NCI-H446 treated with DMSO at 0.1 percent for 48 hours (cell line): ENCODE results near the gene DDX1.

Experiments used
- DNase-seq: peaks from one replicate; lab custom pipeline; 2025; lab: John Stamatoyannopoulos, UW

The DDX1 gene

GRCh38 chr2:15562354-15563031 is 29.2 kb upstream of the DDX1 start:
- DNase-seq, result no peak

GRCh38 chr2:15563227-15564100 is 28.2 kb upstream of the DDX1 start:
- DNase-seq, result no peak

GRCh38 chr2:15565392-15565791 is 26.3 kb upstream of the DDX1 start:
- no peak for DNase-seq

- no peak for DNase-seq
Measured at GRCh38 chr2:15565994-15566671, 25.5 kb upstream of the DDX1 start.

- no peak for DNase-seq
Measured at GRCh38 chr2:15566912-15567311, 24.8 kb upstream of the DDX1 start.

- no peak for DNase-seq
Measured at GRCh38 chr2:15568874-15569273, 22.8 kb upstream of the DDX1 start.

- no peak for DNase-seq
Measured at GRCh38 chr2:15570104-15570503, 21.6 kb upstream of the DDX1 start.

- no peak for DNase-seq
Measured at GRCh38 chr2:15571729-15572128, 19.9 kb upstream of the DDX1 start.

GRCh38 chr2:15577071-15577735 is 14.5 kb upstream of the DDX1 start:
- peak; percentile 57 for DNase-seq

GRCh38 chr2:15579641-15580040 is 12.0 kb upstream of the DDX1 start:
- DNase-seq, result no peak

GRCh38 chr2:15580451-15580850 is 11.2 kb upstream of the DDX1 start:
- no peak for DNase-seq

- no peak for DNase-seq
Measured at GRCh38 chr2:15582710-15583357, 8.8 kb upstream of the DDX1 start.

GRCh38 chr2:15583826-15584225 is 7.8 kb upstream of the DDX1 start:
- no peak for DNase-seq

- no peak for DNase-seq
Measured at GRCh38 chr2:15584316-15584715, 7.4 kb upstream of the DDX1 start.

GRCh38 chr2:15584767-15585469 is 6.8 kb upstream of the DDX1 start:
- no peak for DNase-seq

- peak; percentile 65 for DNase-seq
Measured at GRCh38 chr2:15588329-15588919, 3.2 kb upstream of the DDX1 start.

GRCh38 chr2:15591373-15591691 is 336 bp upstream of the DDX1 start:
- no peak for DNase-seq

- no peak for DNase-seq
Measured at GRCh38 chr2:15593327-15593705, 1.6 kb downstream of the DDX1 start.

GRCh38 chr2:15594291-15595256 is 2.9 kb downstream of the DDX1 start:
- DNase-seq, result no peak
